Measurements from ENCODE around the gene HSD17B8.

DNA sequence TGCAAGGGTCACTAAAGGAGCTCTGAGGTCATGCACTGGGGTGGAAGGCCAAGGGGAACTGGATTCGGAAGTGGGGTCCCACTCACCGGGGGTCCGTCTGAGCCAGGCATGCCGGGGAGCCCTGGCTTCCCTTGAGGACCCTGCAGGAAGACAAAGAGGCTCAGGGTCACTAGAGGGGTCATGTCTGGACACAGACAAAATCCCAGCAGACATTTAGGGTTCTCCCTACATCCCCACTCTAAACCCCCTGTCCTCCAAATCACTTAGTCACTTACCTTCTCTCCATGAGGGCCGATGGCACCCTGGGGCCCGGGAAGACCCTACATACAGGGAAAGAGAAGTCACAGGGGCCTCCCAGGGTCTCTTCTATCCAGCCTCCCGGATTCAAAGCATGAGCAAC is 27.5 kb upstream of the HSD17B8 start:
- TF ChIP-seq, protein P1, sequence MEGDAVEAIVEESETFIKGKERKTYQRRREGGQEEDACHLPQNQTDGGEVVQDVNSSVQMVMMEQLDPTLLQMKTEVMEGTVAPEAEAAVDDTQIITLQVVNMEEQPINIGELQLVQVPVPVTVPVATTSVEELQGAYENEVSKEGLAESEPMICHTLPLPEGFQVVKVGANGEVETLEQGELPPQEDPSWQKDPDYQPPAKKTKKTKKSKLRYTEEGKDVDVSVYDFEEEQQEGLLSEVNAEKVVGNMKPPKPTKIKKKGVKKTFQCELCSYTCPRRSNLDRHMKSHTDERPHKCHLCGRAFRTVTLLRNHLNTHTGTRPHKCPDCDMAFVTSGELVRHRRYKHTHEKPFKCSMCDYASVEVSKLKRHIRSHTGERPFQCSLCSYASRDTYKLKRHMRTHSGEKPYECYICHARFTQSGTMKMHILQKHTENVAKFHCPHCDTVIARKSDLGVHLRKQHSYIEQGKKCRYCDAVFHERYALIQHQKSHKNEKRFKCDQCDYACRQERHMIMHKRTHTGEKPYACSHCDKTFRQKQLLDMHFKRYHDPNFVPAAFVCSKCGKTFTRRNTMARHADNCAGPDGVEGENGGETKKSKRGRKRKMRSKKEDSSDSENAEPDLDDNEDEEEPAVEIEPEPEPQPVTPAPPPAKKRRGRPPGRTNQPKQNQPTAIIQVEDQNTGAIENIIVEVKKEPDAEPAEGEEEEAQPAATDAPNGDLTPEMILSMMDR (IDR thresholded peaks at IDR 0.05) = no peak
- TF ChIP-seq POLR2A (IDR thresholded peaks at IDR 0.05) = no peak
